ENCODE measurements around the gene LRRC56. TPM values are rescaled to one million over a fixed set of nuclear protein-coding genes. Genes with fewer than 3 reads are reported as not detected.

The LRRC56 gene
- polyA plus RNA-seq, 2 donors: 1.7 to 4.0 TPM

- H3K4me3 ChIP-seq (ENCODE audit: low read depth in 1 of 2, low read length in 2 of 2): no peak overlapping the region
- H3K9me3 ChIP-seq (ENCODE audit: control insufficient read depth in 2 of 2, insufficient read depth in 1 of 2, low read depth in 1 of 2, low read length in 1 of 2): no peaks in the 10 kb centered on the region
- H3K27me3 ChIP-seq (ENCODE audit: control insufficient read depth in 1 of 2, insufficient read depth in 2 of 2, low read length in 2 of 2): no peaks in the 10 kb centered on the region
- peaks cover 0 to 25% of the 10 kb centered on the region in 2 donors for H3K36me3 ChIP-seq (ENCODE audit: control insufficient read depth in 2 of 2, insufficient read depth in 2 of 2, low read length in 1 of 2)
- WGBS, 2 donors: 67 to 77% methylated on average over 12 of the region's 12 CpGs
- H3K4me1 ChIP-seq (ENCODE audit: control insufficient read depth in 2 of 2, insufficient read depth in 2 of 2, low read length in 1 of 2): peaks cover 3 to 32% of the 10 kb centered on the region in 2 donors
- H3K27ac ChIP-seq (ENCODE audit: low read depth in 2 of 2, low read length in 1 of 2): peak overlapping the region; percentile 50 to 84
Observed at GRCh38 chr11:563812-564578, 26.7 kb downstream of the LRRC56 start.

GRCh38 chr11:565921-566509 is 28.7 kb downstream of the LRRC56 start:
- H3K36me3 ChIP-seq (ENCODE audit: control insufficient read depth in 2 of 2, insufficient read depth in 2 of 2, low read length in 1 of 2): peaks cover 0 to 25% of the 10 kb centered on the region in 2 donors
- WGBS, 2 donors: 77 to 81% methylated on average over 12 of the region's 12 CpGs
- no peaks in the 10 kb centered on the region for H3K9me3 ChIP-seq (ENCODE audit: control insufficient read depth in 2 of 2, insufficient read depth in 1 of 2, low read depth in 1 of 2, low read length in 1 of 2)

DNA sequence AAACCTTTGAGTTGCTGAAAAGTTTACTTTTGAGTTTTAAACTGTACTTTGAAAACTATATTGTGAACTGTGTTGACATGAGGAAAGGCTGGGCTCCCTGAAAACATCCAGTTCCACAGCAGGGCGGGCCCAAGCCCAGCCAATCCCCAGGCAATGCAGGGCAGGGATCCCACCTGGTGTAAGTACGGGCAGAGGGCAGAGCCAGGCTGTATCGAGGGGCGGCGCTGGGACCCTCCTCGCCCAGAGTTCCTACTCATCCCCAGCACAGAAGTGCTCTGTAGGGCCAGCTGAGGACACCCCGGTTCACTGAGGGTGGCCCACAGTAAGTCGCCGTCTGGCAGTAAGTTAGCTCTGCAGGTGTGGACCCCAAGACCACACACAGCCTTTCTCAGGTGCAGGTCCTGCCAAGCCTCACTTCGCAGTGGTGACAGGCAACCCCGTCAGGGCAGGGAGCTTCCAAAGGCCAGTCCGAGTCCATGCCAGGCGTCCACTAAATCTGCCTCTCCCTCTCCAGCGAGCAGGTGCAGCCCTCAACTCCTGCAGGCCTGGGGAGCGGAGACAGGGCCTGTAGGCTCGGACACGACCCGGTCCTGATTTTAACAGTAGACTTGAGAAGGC is 29.8 kb downstream of the LRRC56 start:
- H3K9me3 ChIP-seq (ENCODE audit: control insufficient read depth in 2 of 2, insufficient read depth in 1 of 2, low read depth in 1 of 2, low read length in 1 of 2): no peaks in the 10 kb centered on the region
- no peaks in the 10 kb centered on the region for H3K27me3 ChIP-seq (ENCODE audit: control insufficient read depth in 1 of 2, insufficient read depth in 2 of 2, low read length in 2 of 2)
- peak overlapping the region; percentile 65 to 83 for H3K4me3 ChIP-seq (ENCODE audit: low read depth in 1 of 2, low read length in 2 of 2)
- H3K4me1 ChIP-seq (ENCODE audit: control insufficient read depth in 2 of 2, insufficient read depth in 2 of 2, low read length in 1 of 2): peaks cover 0 to 27% of the 10 kb centered on the region in 2 donors
- 88 to 90% methylated on average over 18 of the region's 18 CpGs for WGBS, 2 donors
- peaks cover 0 to 23% of the 10 kb centered on the region in 2 donors for H3K36me3 ChIP-seq (ENCODE audit: control insufficient read depth in 2 of 2, insufficient read depth in 2 of 2, low read length in 1 of 2)
- peak overlapping the region; percentile 89 to 96 for H3K27ac ChIP-seq (ENCODE audit: low read depth in 2 of 2, low read length in 1 of 2)

More at GRCh38 chr11:565921-566509, 28.7 kb downstream of the LRRC56 start:
- H3K4me1 ChIP-seq (ENCODE audit: control insufficient read depth in 2 of 2, insufficient read depth in 2 of 2, low read length in 1 of 2): peaks cover 3 to 30% of the 10 kb centered on the region in 2 donors
- H3K27ac ChIP-seq (ENCODE audit: low read depth in 2 of 2, low read length in 1 of 2): peak overlapping the region in 1 of 2 donors; percentile 63
- H3K4me3 ChIP-seq (ENCODE audit: low read depth in 1 of 2, low read length in 2 of 2): peak overlapping the region; percentile 21 to 65
- H3K27me3 ChIP-seq (ENCODE audit: control insufficient read depth in 1 of 2, insufficient read depth in 2 of 2, low read length in 2 of 2): no peaks in the 10 kb centered on the region

DNA sequence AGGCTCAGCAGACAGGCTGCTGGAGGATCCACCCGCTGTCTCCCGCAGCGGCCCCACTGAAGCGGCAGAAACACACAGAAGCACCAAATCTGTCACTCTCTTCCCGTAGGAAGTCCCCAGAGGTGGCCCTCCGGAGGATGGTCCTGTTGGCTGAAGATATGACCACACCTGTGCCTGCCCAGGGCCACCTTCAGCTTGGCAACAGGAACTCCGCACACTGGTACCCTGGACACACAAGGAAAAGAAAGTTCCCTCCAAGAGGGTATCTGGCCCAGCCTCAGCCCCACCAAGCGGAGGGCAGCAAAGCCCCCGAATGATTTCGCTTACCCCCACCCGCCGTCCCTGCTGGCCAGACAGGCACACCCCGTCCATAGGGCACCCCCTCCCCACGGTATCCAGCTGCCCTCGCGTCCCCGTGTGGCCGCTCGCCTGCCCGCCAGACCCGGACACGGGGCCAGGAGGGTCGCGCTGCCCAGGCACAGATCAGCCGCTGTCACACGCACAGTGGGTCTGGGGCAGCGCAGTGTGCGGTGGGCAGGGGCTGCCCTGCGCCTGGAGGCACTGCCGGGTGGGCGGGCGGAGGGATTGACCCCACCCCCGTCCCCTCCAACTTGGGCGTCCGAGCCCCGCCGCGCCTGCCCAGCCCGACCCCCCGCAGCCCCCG is 30.4 kb downstream of the LRRC56 start:
- Histone ChIP-seq H3K9me3 (ENCODE audit: control insufficient read depth in 2 of 2, insufficient read depth in 1 of 2, low read depth in 1 of 2, low read length in 1 of 2) (no peaks in the 10 kb centered on the region), H3K4me1 (ENCODE audit: control insufficient read depth in 2 of 2, insufficient read depth in 2 of 2, low read length in 1 of 2) (peaks cover 0 to 23% of the 10 kb centered on the region in 2 donors), H3K36me3 (ENCODE audit: control insufficient read depth in 2 of 2, insufficient read depth in 2 of 2, low read length in 1 of 2) (peaks cover 0 to 19% of the 10 kb centered on the region in 2 donors), H3K27ac (ENCODE audit: low read depth in 2 of 2, low read length in 1 of 2) (peak overlapping the region; percentile 89 to 96), H3K4me3 (ENCODE audit: low read depth in 1 of 2, low read length in 2 of 2) (peak overlapping the region; percentile 65 to 83), H3K27me3 (ENCODE audit: control insufficient read depth in 1 of 2, insufficient read depth in 2 of 2, low read length in 2 of 2) (no peaks in the 10 kb centered on the region)
- 21 to 26% methylated on average over 37 to 41 of the region's 41 CpGs for WGBS, 2 donors

GRCh38 chr11:568306-569157 is 31.2 kb downstream of the LRRC56 start:
- peaks cover 0 to 14% of the 10 kb centered on the region in 2 donors for H3K36me3 ChIP-seq (ENCODE audit: control insufficient read depth in 2 of 2, insufficient read depth in 2 of 2, low read length in 1 of 2)
- no peaks in the 10 kb centered on the region for H3K9me3 ChIP-seq (ENCODE audit: control insufficient read depth in 2 of 2, insufficient read depth in 1 of 2, low read depth in 1 of 2, low read length in 1 of 2)
- peaks cover 0 to 20% of the 10 kb centered on the region in 2 donors for H3K4me1 ChIP-seq (ENCODE audit: control insufficient read depth in 2 of 2, insufficient read depth in 2 of 2, low read length in 1 of 2)
- H3K4me3 ChIP-seq (ENCODE audit: low read depth in 1 of 2, low read length in 2 of 2): peak overlapping the region; percentile 65 to 83
- H3K27ac ChIP-seq (ENCODE audit: low read depth in 2 of 2, low read length in 1 of 2): peak overlapping the region; percentile 89 to 96
- H3K27me3 ChIP-seq (ENCODE audit: control insufficient read depth in 1 of 2, insufficient read depth in 2 of 2, low read length in 2 of 2): no peaks in the 10 kb centered on the region
- WGBS, 2 donors: 1% methylated on average over 66 to 123 of the region's 123 CpGs

- 26 to 45% methylated on average over 35 to 36 of the region's 36 CpGs for WGBS, 2 donors
- H3K27ac ChIP-seq (ENCODE audit: low read depth in 2 of 2, low read length in 1 of 2): peak overlapping the region; percentile 89 to 91
- peaks cover 0 to 11% of the 10 kb centered on the region in 2 donors for H3K36me3 ChIP-seq (ENCODE audit: control insufficient read depth in 2 of 2, insufficient read depth in 2 of 2, low read length in 1 of 2)
- H3K4me3 ChIP-seq (ENCODE audit: low read depth in 1 of 2, low read length in 2 of 2): peak overlapping the region; percentile 65 to 83
- no peaks in the 10 kb centered on the region for H3K27me3 ChIP-seq (ENCODE audit: control insufficient read depth in 1 of 2, insufficient read depth in 2 of 2, low read length in 2 of 2)
- H3K9me3 ChIP-seq (ENCODE audit: control insufficient read depth in 2 of 2, insufficient read depth in 1 of 2, low read depth in 1 of 2, low read length in 1 of 2): no peaks in the 10 kb centered on the region
- H3K4me1 ChIP-seq (ENCODE audit: control insufficient read depth in 2 of 2, insufficient read depth in 2 of 2, low read length in 1 of 2): peaks cover 0 to 17% of the 10 kb centered on the region in 2 donors
Observed at GRCh38 chr11:569158-569885, 32.0 kb downstream of the LRRC56 start.

GRCh38 chr11:571802-572185 is 34.5 kb downstream of the LRRC56 start:
- H3K9me3 ChIP-seq (ENCODE audit: control insufficient read depth in 2 of 2, insufficient read depth in 1 of 2, low read depth in 1 of 2, low read length in 1 of 2): no peaks in the 10 kb centered on the region
- H3K27me3 ChIP-seq (ENCODE audit: control insufficient read depth in 1 of 2, insufficient read depth in 2 of 2, low read length in 2 of 2): no peaks in the 10 kb centered on the region
- peaks cover 2 to 17% of the 10 kb centered on the region in 2 donors for H3K4me1 ChIP-seq (ENCODE audit: control insufficient read depth in 2 of 2, insufficient read depth in 2 of 2, low read length in 1 of 2)
- no peak overlapping the region for H3K27ac ChIP-seq (ENCODE audit: low read depth in 2 of 2, low read length in 1 of 2)
- 73% methylated on average over 8 of the region's 8 CpGs for WGBS, 2 donors
- no peak overlapping the region for H3K4me3 ChIP-seq (ENCODE audit: low read depth in 1 of 2, low read length in 2 of 2)
- peaks cover 0 to 5% of the 10 kb centered on the region in 2 donors for H3K36me3 ChIP-seq (ENCODE audit: control insufficient read depth in 2 of 2, insufficient read depth in 2 of 2, low read length in 1 of 2)

GRCh38 chr11:573146-573759 is 35.9 kb downstream of the LRRC56 start:
- Histone ChIP-seq H3K27me3 (ENCODE audit: control insufficient read depth in 1 of 2, insufficient read depth in 2 of 2, low read length in 2 of 2) (no peaks in the 10 kb centered on the region), H3K27ac (ENCODE audit: low read depth in 2 of 2, low read length in 1 of 2) (no peak overlapping the region), H3K36me3 (ENCODE audit: control insufficient read depth in 2 of 2, insufficient read depth in 2 of 2, low read length in 1 of 2) (no peaks in the 10 kb centered on the region), H3K4me1 (ENCODE audit: control insufficient read depth in 2 of 2, insufficient read depth in 2 of 2, low read length in 1 of 2) (peaks cover 10 to 23% of the 10 kb centered on the region in 2 donors), H3K4me3 (ENCODE audit: low read depth in 1 of 2, low read length in 2 of 2) (no peak overlapping the region), H3K9me3 (ENCODE audit: control insufficient read depth in 2 of 2, insufficient read depth in 1 of 2, low read depth in 1 of 2, low read length in 1 of 2) (no peaks in the 10 kb centered on the region)
- WGBS, 2 donors: 92% methylated on average over 16 of the region's 16 CpGs

All from esophagus (tissue), 2 donors.